SK-N-SH treated with all-trans-retinoic acid at 6 μM for 48 hours (cell line): Measurements from ENCODE around the gene SERTAD3.

ENCODE experiments used
- ARNTL ChIP-seq: fragments of 450-650 bp; formaldehyde crosslinking; IDR thresholded peaks from 2 replicates; pipeline ENCODE4 v1.5.0; 2020; ENCODE audit warnings: low read depth, mild to moderate bottlenecking, moderate library complexity, borderline replicate concordance
- BACH2 ChIP-seq: fragments of 250-450 bp; sonication (Bioruptor Pico); IDR thresholded peaks from 2 replicates; pipeline ENCODE4 v1.9.0; 2021; ENCODE audit warnings: mild to moderate bottlenecking, borderline replicate concordance
- GLIS3 ChIP-seq: fragments of 250-450 bp; sonication (Bioruptor Pico); IDR thresholded peaks from 2 replicates; pipeline ENCODE4 v1.5.0; 2020; ENCODE audit warnings: mild to moderate bottlenecking, moderate library complexity
- TOX ChIP-seq: fragments of 250-450 bp; sonication (Bioruptor Pico); IDR thresholded peaks from 2 replicates; pipeline ENCODE4 v1.8.0; 2021; ENCODE audit warnings: mild to moderate bottlenecking, moderate library complexity, borderline replicate concordance
- ZFP3 ChIP-seq: fragments of 250-450 bp; sonication (Bioruptor Pico); IDR thresholded peaks from 2 replicates; pipeline ENCODE4 v1.5.0; 2020; ENCODE audit warnings: mild to moderate bottlenecking, moderate library complexity
- ZNF8 ChIP-seq: fragments of 450-650 bp; formaldehyde crosslinking; IDR thresholded peaks from 2 replicates; pipeline ENCODE4 v1.5.0; 2020; ENCODE audit warnings: mild to moderate bottlenecking, moderate library complexity
- TF ChIP-seq, protein P1 (sequence below): fragments of 250-450 bp; sonication (Bioruptor Pico); IDR thresholded peaks from 2 replicates; pipeline ENCODE4 v1.5.1; 2021; ENCODE audit warnings: mild to moderate bottlenecking, moderate library complexity
- TF ChIP-seq, protein P2 (sequence below): fragments of 250-450 bp; sonication (Bioruptor Pico); IDR thresholded peaks from 2 replicates; pipeline ENCODE4 v1.8.0; 2020; ENCODE audit warnings: mild to moderate bottlenecking, moderate library complexity, borderline replicate concordance

DNA sequence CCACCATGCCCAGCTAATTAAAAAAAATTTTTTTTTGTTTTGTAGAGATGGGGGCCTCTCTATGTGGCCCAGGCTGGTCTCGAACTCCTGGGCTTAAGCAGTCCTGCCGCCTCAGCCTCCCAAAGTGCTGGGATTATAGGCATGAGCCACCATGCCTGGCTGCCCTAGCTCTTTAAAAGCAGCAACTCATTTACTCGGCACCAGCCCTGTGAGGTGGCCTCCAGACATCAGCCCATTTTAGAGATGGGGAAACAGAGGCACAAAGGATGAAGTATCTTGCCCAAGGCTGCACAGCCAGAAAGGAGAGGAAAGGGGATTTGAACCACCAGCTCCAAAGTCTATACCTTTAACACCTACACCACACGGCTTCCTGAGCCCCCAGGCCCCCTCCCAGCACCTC is 31.3 kb downstream of the SERTAD3 start:
- TF ChIP-seq ARNTL (CRISPR knock-in tag) (no peak), ZNF8 (no peak), GLIS3 (no peak), BACH2 (CRISPR knock-in tag) (no peak), TOX (CRISPR knock-in tag) (no peak), ZFP3 (CRISPR knock-in tag) (no peak)
- TF ChIP-seq, protein P1, sequence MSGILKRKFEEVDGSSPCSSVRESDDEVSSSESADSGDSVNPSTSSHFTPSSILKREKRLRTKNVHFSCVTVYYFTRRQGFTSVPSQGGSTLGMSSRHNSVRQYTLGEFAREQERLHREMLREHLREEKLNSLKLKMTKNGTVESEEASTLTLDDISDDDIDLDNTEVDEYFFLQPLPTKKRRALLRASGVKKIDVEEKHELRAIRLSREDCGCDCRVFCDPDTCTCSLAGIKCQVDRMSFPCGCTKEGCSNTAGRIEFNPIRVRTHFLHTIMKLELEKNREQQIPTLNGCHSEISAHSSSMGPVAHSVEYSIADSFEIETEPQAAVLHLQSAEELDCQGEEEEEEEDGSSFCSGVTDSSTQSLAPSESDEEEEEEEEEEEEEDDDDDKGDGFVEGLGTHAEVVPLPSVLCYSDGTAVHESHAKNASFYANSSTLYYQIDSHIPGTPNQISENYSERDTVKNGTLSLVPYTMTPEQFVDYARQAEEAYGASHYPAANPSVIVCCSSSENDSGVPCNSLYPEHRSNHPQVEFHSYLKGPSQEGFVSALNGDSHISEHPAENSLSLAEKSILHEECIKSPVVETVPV (CRISPR knock-in tag), result no peak
- TF ChIP-seq, protein P2, sequence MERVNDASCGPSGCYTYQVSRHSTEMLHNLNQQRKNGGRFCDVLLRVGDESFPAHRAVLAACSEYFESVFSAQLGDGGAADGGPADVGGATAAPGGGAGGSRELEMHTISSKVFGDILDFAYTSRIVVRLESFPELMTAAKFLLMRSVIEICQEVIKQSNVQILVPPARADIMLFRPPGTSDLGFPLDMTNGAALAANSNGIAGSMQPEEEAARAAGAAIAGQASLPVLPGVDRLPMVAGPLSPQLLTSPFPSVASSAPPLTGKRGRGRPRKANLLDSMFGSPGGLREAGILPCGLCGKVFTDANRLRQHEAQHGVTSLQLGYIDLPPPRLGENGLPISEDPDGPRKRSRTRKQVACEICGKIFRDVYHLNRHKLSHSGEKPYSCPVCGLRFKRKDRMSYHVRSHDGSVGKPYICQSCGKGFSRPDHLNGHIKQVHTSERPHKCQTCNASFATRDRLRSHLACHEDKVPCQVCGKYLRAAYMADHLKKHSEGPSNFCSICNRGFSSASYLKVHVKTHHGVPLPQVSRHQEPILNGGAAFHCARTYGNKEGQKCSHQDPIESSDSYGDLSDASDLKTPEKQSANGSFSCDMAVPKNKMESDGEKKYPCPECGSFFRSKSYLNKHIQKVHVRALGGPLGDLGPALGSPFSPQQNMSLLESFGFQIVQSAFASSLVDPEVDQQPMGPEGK (CRISPR knock-in tag), result no peak
